GM21360 (cell line): Measurements from ENCODE around the gene ASCL5.
"Not testable (repeated sequence)": the region's sequence is repeated elsewhere in the genome, so short reads cannot be mapped to it uniquely, and the experiment has no call there.

Experiments used
- ATAC-seq: cut with Tn5 transposase; IDR thresholded peaks from one replicate; pipeline ENCODE4 v1.9.1; 2021; ENCODE audit warnings: mild to moderate bottlenecking, moderate library complexity; ENCODE audit not compliant: unreplicated experiment

ASCL5 gene, protein sequence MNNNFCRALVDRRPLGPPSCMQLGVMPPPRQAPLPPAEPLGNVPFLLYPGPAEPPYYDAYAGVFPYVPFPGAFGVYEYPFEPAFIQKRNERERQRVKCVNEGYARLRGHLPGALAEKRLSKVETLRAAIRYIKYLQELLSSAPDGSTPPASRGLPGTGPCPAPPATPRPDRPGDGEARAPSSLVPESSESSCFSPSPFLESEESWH

DNA sequence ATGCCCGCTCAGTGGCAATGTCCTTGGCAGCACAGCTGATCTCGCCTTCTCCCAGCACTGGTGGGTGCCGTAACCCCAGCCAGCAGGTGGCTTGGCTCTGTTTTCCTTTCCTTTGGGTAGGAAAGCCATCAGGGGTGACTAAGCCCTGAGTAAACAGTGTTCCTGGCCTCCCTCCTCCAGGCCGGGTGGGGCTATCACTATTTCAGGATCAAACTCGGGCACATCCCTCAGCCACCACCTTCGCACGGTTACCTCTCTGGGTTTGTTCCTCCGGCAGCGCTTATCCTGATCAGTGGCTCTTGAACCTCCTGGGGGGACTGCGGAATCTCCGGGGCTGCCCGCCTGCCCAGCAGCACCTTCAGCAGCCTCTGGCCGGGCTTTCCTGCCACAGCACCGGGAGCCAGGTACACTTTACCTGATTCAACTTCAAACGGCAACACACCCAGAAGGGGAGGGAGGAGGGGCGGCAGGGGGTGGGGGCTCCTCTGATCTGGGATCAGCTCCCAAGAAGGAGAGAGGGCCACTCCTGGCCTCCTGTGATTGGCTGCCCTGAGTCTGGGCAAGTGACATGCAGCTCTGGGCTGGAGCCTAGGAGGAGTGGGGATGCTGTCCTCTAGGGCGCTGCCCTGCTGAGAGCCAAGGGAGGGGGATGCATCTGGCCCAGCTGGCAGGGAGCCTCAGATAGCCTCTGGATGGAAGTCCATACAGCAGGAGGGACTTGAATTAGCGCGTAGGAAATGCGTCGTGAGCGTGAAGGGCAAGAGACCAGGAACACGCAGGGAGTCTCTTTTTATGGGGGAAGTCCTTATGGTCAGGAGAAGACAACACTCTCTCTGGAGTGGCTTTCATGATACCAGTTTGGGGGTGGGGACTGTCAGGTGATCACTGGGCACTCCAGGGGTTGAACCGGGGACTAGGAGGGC is at the start of gene ASCL5:
TSS of gene ASCL5 (minus strand) at position 353 of the 923 bp plus-strand sequence. CDS start 11,812 bp downstream, outside the sequence.
- ATAC-seq = no peak

DNA sequence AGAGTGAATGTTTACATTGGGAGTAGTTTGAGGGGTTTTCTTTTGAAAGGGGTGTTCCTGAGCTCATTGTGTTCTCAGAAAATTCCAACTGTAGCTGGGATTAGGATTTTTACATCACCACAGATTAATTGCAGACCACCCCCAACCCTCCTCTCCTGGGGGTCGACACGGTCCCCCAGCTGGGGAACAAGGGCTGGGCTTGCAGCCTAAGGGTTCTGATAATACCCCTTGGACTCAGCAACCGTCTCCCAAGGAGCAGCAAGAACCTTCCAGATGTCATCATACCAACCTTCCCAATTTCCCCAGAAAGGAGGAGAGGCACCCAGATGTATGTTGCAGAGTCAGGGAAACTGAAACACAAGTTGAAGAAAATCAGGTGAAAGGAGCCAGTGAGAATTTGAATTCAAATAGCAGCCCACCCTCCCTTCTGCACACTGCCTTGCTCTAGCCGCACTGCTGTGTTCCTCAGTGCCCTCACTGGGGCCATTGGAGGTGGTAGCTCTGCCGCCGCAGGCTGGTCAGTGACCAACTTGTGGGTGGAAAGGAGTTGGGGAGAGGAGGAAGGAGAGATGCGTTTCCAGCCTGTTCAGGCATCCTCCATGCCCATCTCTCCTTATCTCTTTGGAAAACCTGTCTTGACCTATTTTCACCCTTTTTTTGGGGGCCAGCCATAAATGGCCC is 49.0 kb upstream of the ASCL5 start:
- ATAC-seq = no peak

DNA sequence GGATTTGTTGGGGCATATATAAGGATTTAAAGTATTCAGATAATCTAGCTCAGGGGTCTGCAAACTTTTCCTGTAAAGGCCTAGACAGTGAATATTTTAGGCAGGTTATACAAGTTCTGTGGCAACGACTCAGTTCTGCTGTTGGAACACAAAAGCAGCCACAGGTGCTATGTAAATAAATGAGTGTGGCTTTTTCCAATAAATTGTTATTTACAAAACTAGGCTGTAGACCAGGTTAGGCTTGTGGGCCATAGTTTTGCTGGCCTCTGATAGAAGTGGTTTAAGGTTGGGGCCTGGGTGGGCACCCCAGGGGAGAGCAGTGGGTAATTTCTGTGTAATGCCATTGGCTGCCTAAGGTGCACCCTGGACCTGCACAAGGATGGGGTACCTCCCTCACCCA is 46.8 kb upstream of the ASCL5 start:
- ATAC-seq = no peak

DNA sequence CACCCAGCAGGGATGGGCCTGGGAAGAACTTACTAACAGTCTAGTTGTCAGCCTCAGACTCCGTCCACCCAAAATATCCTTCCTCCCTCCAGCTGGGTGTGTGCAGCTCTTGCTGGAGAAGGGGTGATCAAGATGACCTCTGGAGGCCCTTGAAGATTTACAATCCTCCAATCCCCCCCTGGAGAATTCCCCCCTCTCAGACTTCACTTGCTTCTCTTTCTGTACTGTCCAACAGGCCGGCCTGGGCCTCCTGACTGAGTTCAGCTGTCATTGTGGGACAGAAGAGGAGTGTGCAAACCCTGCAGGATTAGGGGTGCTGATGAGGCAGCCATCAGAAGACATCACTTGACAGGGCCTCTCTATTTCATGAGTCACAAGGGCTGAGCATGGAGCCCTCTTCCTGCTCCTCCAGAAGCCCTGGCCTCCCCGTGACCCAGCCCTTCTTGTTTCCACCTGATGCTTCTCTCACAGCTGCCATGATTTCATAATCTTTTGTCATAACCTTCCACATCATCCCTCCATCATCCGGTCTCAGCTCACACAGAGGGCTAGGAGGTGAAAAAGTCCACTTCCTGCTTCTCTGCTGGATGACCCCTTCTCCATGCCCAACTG is 46.1 kb upstream of the ASCL5 start:
- no peak for ATAC-seq

DNA sequence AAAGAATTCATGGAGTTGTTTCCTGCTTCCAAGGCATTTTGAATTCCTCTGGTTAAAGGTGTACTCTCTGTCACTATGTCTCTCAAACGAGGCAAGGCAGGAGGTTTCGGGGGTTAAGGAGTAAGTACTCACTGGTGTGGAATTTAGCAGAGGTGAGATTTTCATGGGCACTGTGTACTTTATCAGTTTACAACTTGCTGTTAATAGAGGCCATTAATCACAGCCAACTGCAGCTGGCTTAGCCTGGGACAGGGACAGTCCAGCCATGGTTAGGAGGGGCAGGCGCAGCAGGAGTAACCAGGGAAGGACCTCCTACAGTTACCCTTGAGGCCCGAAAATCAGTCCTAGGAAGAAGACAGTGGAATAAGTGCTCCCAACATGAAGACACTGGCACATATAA is 45.3 kb upstream of the ASCL5 start:
- no peak for ATAC-seq

DNA sequence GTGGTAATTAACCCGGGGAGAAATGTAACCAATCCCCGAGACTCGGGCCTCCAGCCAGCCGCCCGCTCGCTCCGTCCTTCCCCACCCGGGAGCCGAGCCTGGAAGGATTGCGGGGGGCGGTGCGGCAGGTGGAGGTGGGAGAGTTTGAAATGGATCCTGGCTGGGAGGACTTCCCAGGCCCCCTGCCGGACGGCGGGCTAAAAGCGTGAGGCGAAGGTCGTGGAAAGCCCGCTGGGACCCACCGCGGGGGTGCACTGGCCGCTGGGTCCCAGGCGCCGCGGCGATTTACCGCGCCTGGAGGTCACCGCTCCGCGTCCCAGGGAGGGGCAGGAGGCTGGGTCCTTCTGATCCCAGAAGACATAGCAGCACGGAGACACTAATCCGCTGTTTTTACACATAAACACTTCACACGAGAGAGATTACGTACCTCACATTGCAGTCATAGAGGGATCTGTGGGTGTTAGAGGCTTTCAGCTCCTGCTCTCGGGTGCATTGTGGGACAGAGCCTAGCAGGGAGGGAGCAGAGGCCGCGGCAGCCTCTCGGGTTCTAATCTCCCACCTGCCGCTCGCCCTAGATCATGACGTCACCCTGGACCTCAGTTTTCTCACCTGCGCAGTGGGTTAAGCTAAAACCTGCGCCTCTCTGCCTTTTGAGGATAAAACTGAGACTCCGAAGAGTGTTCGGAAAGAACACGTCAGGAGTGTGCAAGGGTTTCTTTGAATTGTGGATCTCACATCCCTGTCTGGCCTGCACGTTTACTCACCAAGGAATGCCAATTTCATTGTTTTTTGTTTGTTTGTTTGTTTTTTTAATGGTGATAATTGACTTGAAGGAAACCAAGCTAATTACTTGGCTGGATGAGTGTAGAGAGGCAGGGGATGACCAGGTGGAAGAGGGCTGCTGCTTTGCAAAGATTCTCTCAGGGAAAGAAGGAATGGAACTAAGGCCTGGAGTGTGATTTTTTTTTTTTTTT is 44.4 kb upstream of the ASCL5 start:
- peak; percentile 60 for ATAC-seq

DNA sequence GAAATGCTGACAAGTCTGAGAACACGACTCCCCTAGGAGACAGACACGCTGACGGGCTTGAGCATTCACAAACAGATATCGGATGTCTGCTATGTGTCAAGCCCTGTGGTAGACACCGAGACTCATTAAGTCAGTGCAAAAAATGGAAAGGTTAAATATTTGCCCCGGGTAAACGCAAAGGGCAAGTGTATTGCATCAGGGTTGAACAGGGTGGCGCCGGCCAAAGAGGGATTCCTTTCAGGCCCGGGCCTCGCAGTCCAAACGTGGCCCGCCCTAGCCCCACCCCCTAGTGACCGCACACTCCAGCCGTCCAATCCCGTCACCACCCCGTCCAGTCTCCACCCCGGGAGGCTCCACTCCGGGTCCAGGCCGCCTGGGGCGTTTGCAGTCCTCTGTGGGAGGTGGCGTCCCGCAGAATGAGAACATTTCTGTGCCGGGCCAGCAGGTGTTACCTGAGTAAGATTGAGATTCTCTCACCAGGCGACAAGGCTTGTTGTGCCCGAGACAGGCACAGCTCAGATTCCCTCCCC is 43.6 kb upstream of the ASCL5 start:
- peak; percentile 94 for ATAC-seq

DNA sequence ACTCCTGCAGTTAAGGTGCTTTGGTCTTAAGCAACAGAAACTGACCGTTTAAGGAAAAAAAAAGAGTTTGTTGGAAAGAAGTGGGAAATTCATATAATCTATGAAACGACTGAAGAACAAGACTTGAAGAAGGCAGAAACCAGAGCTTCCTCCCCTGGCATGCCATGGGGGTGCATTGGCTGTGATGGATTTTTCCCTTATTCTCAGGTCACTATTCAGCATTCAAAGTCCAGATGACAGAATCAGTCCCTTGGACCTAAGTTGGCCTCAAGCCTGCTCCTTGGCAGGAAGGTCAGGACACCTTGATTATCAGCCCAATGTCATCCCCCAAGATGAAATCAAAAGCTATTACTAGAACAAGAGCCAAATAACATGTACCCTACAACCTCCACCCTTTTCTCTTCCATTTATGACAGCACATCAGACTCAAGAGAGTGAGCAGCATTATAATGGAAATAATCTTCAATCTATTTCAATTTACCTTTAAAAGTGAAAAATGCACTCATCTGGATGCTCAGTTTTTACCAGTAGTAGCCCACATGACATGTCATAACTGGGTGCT is 43.1 kb upstream of the ASCL5 start:
- ATAC-seq = no peak

DNA sequence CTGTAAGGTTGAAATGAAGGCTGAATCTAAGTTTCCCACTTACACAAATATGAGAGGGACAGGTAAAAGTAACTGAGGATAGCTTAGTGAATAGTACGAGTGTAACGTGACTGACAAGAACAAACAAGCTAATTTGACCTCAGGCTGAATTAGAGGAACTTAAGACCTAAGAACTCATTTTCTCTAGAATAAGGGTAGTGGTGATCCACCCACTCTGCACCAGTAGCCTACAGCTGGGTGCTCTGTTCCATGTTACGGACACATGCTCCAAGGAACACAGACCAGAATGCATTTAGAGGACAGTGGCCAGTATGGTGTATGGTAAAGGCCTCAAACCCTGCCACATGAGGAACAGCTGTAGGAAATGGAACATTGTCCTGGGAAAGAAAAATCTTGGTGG is 42.2 kb upstream of the ASCL5 start:
- ATAC-seq = no peak

DNA sequence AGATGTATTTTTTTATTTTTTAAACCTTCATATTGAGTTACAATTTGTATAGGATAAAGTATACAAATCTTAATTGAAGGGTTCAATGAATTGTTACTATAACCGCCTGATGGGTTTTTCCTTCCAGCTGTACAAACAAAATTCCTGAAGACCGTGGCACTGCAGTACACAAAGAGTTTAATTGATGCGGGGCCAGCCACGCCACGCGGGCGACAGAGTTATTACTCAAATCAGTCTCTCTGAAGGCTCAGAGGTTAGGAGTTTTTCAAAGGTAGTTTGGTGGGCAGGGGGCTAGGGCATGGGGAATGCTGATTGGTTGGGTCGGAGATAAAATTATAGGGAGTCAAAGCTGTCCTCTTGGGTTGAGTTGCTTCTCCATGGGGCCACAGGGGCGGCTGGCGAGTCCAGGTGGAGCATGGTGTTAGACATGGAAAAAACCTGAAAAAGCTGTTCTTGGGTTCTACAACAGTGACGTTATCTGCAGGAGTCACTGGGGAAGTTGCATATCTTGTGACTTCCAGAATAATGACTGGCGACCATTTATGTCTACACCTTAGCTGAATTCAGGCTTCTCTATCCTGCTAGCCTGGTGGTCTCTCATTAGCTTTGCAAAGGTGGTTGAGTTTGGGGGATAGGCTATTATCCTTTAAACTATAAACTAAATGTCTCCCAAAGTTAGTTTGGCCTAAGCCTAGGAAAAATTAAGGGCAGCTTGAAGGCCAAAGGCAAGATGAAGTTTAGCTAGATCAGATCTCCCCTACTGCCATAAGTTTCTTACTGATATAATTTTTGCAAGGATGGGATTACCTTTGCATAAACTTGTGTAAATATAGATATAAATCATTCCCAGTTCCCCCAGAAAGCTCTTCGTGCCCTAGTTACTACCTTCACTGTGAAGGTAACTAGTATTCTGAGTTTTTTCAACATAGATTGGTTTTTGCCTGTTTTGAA is 40.3 kb upstream of the ASCL5 start:
- ATAC-seq = no peak

DNA sequence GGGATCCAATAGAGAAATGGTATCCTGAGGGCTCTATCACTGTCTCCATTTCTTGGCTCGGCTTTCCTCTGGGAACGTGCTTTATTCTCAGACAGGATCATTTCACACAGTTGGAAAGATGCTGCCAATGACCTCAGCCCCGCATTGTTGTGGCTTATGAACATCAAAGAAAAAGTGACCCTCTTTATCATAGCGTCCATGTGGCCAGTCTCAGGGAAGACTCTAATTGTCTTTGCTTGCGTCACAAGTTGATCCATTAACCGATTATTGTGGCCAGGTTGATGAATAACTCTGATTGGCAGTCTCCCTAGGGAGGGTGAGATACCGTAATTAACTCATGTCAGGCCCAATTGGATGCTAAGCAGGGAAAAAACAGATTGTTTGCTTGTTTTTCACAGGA is 37.7 kb upstream of the ASCL5 start:
- ATAC-seq = no peak

DNA sequence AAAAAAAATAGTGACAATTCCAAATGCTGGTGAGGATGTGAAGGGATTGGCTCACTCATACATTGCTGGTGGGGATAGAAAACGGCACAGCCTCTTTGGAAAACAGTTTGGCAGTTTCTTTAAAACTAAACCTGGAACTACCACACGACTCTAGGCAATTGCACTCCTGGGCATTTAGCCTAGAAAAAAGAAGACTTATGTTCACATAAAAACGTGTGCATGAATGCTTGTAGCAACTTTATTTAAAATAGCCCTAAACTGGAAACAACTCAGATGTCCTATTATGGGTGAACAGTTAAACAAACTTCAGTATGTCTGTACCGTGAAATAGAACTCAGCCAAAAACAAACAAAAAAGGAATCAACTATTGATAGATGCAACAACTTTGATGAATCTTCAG is 36.7 kb upstream of the ASCL5 start:
- no peak for ATAC-seq

DNA sequence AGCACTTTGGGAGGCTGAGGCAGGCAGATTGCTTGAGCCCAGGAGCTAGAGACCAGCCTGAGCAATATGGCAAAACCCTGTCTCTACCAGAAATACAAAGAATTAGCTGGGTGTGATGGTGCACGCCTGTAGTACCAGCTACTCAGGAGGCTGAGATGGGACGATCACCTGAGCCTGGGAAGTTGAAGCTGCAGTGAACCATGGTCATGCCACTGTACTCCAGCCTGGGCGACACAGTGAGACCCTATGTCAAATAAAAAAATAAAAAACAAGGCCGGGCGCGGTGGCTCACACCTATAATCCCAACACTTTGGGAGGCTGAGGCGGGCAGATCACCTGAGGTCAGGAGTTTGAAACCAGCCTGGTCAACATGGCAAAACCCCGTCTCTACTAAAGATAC is 36.1 kb upstream of the ASCL5 start:
- not testable (repeated sequence) for ATAC-seq

DNA sequence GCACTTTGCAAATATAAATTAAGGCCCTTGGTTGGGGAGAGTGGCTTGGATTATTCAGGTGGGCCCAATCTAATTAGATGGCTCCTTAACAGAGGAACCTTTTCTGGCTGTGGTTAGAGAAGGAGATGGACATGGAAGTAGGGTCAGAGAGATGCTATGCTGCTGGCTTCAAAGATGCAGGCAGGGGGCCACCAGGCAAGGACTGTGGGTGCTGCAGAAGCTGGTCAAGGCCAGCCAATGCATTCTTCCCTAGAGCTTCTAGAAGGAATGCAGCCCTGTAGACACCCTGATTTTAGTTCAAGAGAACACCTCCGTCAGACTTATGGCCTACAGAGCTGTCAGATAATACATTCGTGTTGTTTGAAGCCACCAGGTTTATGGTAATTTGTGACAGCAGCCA is 31.0 kb upstream of the ASCL5 start:
- no peak for ATAC-seq

DNA sequence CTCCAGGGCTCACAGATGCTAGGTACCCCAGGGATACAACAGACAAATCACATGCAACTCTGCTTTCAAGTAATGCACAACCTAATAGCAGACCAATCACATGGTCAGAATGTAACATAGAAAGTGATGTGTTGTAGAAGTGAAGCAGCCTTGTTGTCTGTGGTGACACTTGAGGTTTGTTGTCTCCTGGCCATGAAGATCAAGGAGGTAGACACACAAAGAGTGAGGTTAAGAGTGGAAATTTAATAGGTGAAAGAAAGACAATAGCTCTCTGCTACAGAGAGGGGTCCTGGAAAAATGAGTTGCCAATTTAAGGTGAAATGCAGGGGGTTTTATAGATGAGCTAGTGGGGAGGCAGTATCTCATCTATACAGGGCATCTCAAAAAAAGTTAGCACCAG is 29.8 kb upstream of the ASCL5 start:
- ATAC-seq = no peak

DNA sequence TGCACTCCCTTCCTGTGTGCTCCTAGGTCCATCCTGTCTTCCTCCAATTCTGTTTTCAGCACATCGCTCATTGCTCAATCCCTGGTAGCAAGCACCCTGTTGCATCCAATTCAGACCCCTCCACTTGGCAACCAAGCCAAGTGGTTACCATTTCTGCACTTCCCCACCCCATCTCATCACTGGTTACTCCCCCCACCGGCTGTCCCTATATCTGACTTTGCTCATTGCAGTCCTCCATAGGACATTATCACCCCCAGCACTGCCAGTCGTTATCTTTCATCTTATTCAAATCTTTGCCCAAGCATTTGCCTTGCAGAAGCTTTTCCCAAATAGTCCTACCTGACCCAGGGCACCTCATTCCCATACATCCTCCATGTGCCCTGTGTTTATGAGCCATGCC is 29.4 kb upstream of the ASCL5 start:
- no peak for ATAC-seq

DNA sequence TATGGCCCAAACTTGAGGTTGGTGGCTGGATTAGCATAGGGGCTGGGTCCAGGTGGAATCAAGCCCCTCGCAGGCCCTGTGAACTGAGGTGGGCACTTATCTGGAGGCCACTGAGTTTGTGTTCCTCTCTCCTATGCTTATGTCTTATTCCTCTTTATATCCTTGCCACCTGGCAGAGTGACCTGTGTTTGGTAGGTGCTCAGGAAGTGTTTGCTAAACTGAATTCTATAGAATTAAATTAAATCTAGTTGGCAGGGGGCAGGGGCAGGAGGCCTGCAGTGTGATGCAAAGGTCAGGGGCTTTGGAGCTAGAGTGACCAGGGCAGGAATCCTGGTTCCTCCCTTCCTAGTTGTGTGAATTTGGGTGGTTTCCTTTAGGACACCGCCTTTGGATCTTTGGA is 28.4 kb upstream of the ASCL5 start:
- ATAC-seq = no peak

DNA sequence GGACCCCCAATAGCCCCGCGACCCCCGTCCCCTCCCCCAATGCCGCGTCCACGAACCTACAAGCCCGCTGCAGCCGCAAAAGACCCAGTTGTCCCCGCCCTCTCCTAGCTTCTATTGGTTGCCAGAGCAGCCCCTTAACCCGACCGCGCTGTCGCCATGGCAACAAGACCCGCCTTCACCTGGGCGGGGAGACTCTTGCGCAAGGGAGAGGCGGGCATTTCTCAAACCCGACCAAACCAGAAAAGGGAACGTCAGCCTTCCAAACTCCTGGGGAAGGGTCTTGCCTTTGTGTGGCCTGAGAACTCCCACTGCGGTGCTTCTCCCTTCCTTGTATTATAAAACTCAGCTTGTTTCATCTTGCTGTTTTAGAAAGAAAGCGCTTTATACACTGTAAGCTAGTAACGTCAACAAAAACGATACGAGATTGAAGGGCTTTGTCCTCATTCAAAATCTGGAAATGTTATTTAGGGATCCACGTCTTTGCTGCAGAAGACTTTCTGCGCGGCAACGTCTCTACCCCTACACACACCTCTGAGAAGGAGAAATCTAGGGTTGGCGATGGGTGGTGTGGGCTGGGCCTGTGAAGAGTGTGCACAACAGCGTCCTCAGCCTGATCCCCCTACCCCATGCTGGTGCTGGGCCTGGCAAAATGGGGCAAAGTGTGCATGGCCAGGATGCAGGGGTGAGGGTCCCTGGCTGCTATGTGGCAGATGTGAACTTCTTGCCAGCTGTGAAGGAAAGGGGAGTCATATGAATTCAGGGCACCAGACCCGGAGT is 27.6 kb upstream of the ASCL5 start, which contains the start of gene TMEM9:
TSS of gene TMEM9 (minus strand) at position 86 of the 777 bp plus-strand sequence. CDS start 551 bp downstream, outside the sequence.
- ATAC-seq = peak; percentile 95
